GM23338 (cell line): ENCODE measurements around the gene YTHDF1. TPM values are rescaled to one million over a fixed set of nuclear protein-coding genes. Genes with fewer than 3 reads are reported as not detected.

Experiments used
- ATAC-seq: fragments of 200-7000 bp; cut with Tn5 transposase; 3 replicates; pipeline ENCODE4 v1.9.1; 2020
- DNase-seq: peaks from one replicate; pipeline ENCODE4 v3.0.0-alpha.2; 2015; ENCODE audit warnings: low spot score
- H2AFZ ChIP-seq: fragments of 200-600 bp; sonication (generic); 2 replicates; pipeline ENCODE4 v1.8.0; 2016; ENCODE audit warnings: antibody characterized with exemption, mild to moderate bottlenecking, moderate library complexity
- H3F3A ChIP-seq: fragments of 200-600 bp; sonication (generic); replicated peaks from 2 replicates; pipeline ENCODE4 v1.8.0; 2017; ENCODE audit warnings: antibody characterized with exemption, mixed run types, low read depth
- H3K27ac ChIP-seq: fragments of 200-600 bp; sonication (generic); 2 replicates; pipeline ENCODE4 v1.6.1; 2016; ENCODE audit warnings: low read depth
- H3K27me3 ChIP-seq: fragments of 200-600 bp; sonication (generic); 2 replicates; pipeline ENCODE4 v1.8.0; 2016; ENCODE audit warnings: mild to moderate bottlenecking, mixed run types, moderate library complexity; ENCODE audit not compliant: insufficient read depth
- H3K36me3 ChIP-seq: fragments of 200-600 bp; sonication (generic); 2 replicates; pipeline ENCODE4 v1.8.0; 2016; ENCODE audit warnings: mild to moderate bottlenecking; ENCODE audit not compliant: insufficient read depth
- H3K4me1 ChIP-seq: fragments of 200-600 bp; sonication (generic); 2 replicates; pipeline ENCODE4 v1.8.0; 2016; ENCODE audit warnings: mild to moderate bottlenecking, moderate library complexity; ENCODE audit not compliant: insufficient read depth
- H3K4me2 ChIP-seq: fragments of 200-600 bp; sonication (generic); 2 replicates; pipeline ENCODE4 v1.7.1; 2017; ENCODE audit warnings: mixed run types
- H3K4me3 ChIP-seq: fragments of 200-600 bp; sonication (generic); 2 replicates; pipeline ENCODE4 v1.6.1; 2016; ENCODE audit warnings: mixed run types
- H3K79me2 ChIP-seq: fragments of 200-600 bp; sonication (generic); replicated peaks from 2 replicates; pipeline ENCODE4 v1.8.0; 2017; ENCODE audit warnings: mild to moderate bottlenecking; ENCODE audit not compliant: insufficient read depth
- H3K9me2 ChIP-seq: fragments of 200-600 bp; sonication (generic); 2 replicates; pipeline ENCODE4 v1.8.0; 2017; ENCODE audit not compliant: insufficient read depth
- H4K20me1 ChIP-seq: fragments of 200-600 bp; sonication (generic); replicated peaks from 2 replicates; pipeline ENCODE4 v1.8.0; 2017; ENCODE audit warnings: mild to moderate bottlenecking; ENCODE audit not compliant: insufficient read depth
- H3K27ac Mint-ChIP-seq: 2 replicates; pipeline ENCODE4 v1.8.0; 2020; ENCODE audit warnings: inconsistent platforms, mild to moderate bottlenecking, moderate library complexity, mixed read lengths
- H3K27me3 Mint-ChIP-seq: 3 replicates; pipeline ENCODE4 v1.8.0; 2022; ENCODE audit warnings: low read depth, mild to moderate bottlenecking, moderate library complexity, mixed read lengths, inconsistent platforms; ENCODE audit not compliant: insufficient read depth, poor library complexity
- H3K36me3 Mint-ChIP-seq: 3 replicates; pipeline ENCODE4 v1.8.0; 2021; ENCODE audit warnings: low read depth, mild to moderate bottlenecking, inconsistent platforms, moderate library complexity, mixed read lengths
- H3K4me1 Mint-ChIP-seq: 3 replicates; pipeline ENCODE4 v1.8.0; 2020; ENCODE audit warnings: mild to moderate bottlenecking, inconsistent platforms, mixed read lengths
- H3K4me3 Mint-ChIP-seq: 3 replicates; pipeline ENCODE4 v1.8.0; 2021; ENCODE audit warnings: moderate library complexity, mild to moderate bottlenecking, inconsistent platforms, mixed read lengths
- H3K9me3 Mint-ChIP-seq: 3 replicates; pipeline ENCODE4 v1.8.0; 2020; ENCODE audit warnings: moderate library complexity, mild to moderate bottlenecking, inconsistent platforms, mixed read lengths
- NANOG ChIP-seq: IDR thresholded peaks from 2 replicates; pipeline ENCODE4 v1.6.1; 2016; ENCODE audit warnings: antibody characterized with exemption, borderline replicate concordance
- POLR2AphosphoS5 ChIP-seq: IDR thresholded peaks from 2 replicates; pipeline ENCODE4 v1.6.1; 2016; ENCODE audit warnings: antibody characterized with exemption, low read depth
- REST ChIP-seq: IDR thresholded peaks from one replicate; pipeline ENCODE4 v1.6.1; 2018; ENCODE audit warnings: antibody characterized with exemption; ENCODE audit not compliant: unreplicated experiment
- STAT1 ChIP-seq: IDR thresholded peaks from one replicate; pipeline ENCODE4 v1.6.1; 2016; ENCODE audit warnings: antibody characterized with exemption; ENCODE audit not compliant: unreplicated experiment
- ZNF114 ChIP-seq: fragments of 250-450 bp; sonication (Bioruptor Pico); IDR thresholded peaks from 2 replicates; pipeline ENCODE4 v1.5.0; 2020; ENCODE audit warnings: mild to moderate bottlenecking, moderate library complexity
- long read RNA-seq: library from polyadenylated mRNA; unstranded; transcript quantifications from one replicate; pipeline ENCODE4 v2.0.0, GENCODE V29; 2020; ENCODE audit not compliant: unreplicated experiment
- polyA plus RNA-seq: library from polyadenylated mRNA; unstranded; fragments of >200 nt; fragmentation: Nextera tagmentation; extraction: Ambion mirVana; gene quantifications from 2 replicates; pipeline ENCODE4 v1.2.1, GENCODE V29; 2016
- total RNA-seq: library from RNA; depleted of rRNA; stranded (reverse); fragments of >200 nt; shearing (Covaris generic); gene quantifications from 2 replicates; pipeline ENCODE4 v1.2.3, GENCODE V29; 2014; rRNA removed

Gene YTHDF1
- 64.3 and 64.5 TPM in 2 replicates for total RNA-seq
- 30.9 and 34.9 TPM in 2 replicates for polyA plus RNA-seq
- long read RNA-seq, partial matches to known transcripts, result 2 of 7 reads
- long read RNA-seq, other reads (novel, unspliced or antisense), result 4 of 7 reads

- Mint-ChIP-seq H3K9me3 (no peaks in the 10 kb centered on the region), H3K36me3 (peaks cover 39% of the 10 kb centered on the region), H3K27ac (peak within 1 kb of the TSS; percentile 98), H3K27me3 (peaks cover 11% of the 10 kb centered on the region), H3K4me1 (peaks cover 25% of the 10 kb centered on the region), H3K4me3 (peak within 1 kb of the TSS; percentile 99)
- peak within 1 kb of the TSS; percentile 95 for H3K4me3 ChIP-seq
- 0 out of 2 replicates have a peak within 1 kb of the TSS, but pooled peaks have one; percentile 37 for H3K27ac ChIP-seq
- TF ChIP-seq POLR2AphosphoS5, result peak; percentile 83
- TF ChIP-seq REST, result no peak
- no peaks in the 10 kb centered on the region for H3K9me2 ChIP-seq
- peak; percentile 96 for DNase-seq
- peak within 1 kb of the TSS; percentile 91 for H2AFZ ChIP-seq
- H3K27me3 ChIP-seq, result no peaks in the 10 kb centered on the region
- peaks cover 15% of the 10 kb centered on the region for H3K4me1 ChIP-seq
- peak; percentile 87 for ATAC-seq
- peaks cover 44% of the 10 kb centered on the region for H3K79me2 ChIP-seq
- H3F3A ChIP-seq, result 0 out of 2 replicates have a peak, but pooled peaks cover 9% of the 10 kb centered on the region
- H4K20me1 ChIP-seq, result peaks cover 35% of the 10 kb centered on the region
- peaks cover 20% of the 10 kb centered on the region for H3K36me3 ChIP-seq
- peak within 1 kb of the TSS; percentile 98 for H3K4me2 ChIP-seq
Measured at GRCh38 chr20:63216041-63216848, at the start of gene YTHDF1. Gene YTHDF1 (minus strand): TSS chr20:63216131. CDS start chr20:63215892, 239 bp downstream.

- Mint-ChIP-seq H3K27me3 (peaks cover 30% of the 10 kb centered on the region), H3K36me3 (no peaks in the 10 kb centered on the region; the same call in 2 of the 3 replicates), H3K4me1 (peaks cover 16% of the 10 kb centered on the region), H3K9me3 (no peaks in the 10 kb centered on the region), H3K4me3 (no peak overlapping the region), H3K27ac (no peak overlapping the region; the same call in 1 of the 2 replicates)
- ATAC-seq, result no peak
- Histone ChIP-seq H3K4me1 (no peaks in the 10 kb centered on the region), H3K9me2 (no peaks in the 10 kb centered on the region), H3K79me2 (no peaks in the 10 kb centered on the region), H3K4me3 (no peak overlapping the region), H3K27ac (no peak overlapping the region), H3K36me3 (no peaks in the 10 kb centered on the region), H3K27me3 (no peaks in the 10 kb centered on the region), H4K20me1 (no peaks in the 10 kb centered on the region), H3K4me2 (no peak overlapping the region), H3F3A (no peaks in the 10 kb centered on the region), H2AFZ (no peak overlapping the region)
- no peak for DNase-seq
- TF ChIP-seq STAT1, result no peak
- no peak for TF ChIP-seq ZNF114 (CRISPR knock-in tag)
- no peak for TF ChIP-seq REST
- no peak for TF ChIP-seq NANOG
Measured at GRCh38 chr20:63264519-63264918, 48.6 kb upstream of the YTHDF1 start.
